ENCODE results near the gene BIN1.

BIN1 gene

DNA sequence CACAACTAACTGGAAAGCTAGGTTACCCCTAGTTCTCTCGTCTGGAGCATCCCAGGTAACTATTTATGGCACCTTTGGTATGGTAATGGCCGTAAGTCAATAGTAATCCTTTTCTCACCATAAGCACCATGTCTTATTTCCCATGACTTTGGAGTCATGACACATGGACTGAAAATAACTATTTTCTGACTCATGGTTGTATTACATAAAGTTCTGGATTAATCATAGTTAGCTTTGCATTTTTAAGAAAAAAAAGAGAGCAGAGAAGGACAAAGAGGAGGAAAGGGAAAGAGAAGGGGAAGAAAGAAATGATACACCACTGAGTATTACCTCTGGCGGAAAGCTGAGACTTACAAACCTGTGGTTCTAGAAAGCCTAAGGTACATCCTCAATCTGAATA, 99.3 kb downstream of the BIN1 start:
- Mint-ChIP-seq H3K9me3 (peaks cover 7% of the 10 kb centered on the region), H3K4me3 (no peak overlapping the region), H3K27ac (no peak overlapping the region), H3K36me3 (ENCODE audit: low read depth) (no peaks in the 10 kb centered on the region), H3K4me1 (peaks cover 28% of the 10 kb centered on the region), H3K27me3 (ENCODE audit: low read depth) (peaks cover 3% of the 10 kb centered on the region)
- no peak for TF ChIP-seq CTCF (IDR thresholded peaks at IDR 0.05; ENCODE audit: unreplicated experiment in 3 of 3)

DNA sequence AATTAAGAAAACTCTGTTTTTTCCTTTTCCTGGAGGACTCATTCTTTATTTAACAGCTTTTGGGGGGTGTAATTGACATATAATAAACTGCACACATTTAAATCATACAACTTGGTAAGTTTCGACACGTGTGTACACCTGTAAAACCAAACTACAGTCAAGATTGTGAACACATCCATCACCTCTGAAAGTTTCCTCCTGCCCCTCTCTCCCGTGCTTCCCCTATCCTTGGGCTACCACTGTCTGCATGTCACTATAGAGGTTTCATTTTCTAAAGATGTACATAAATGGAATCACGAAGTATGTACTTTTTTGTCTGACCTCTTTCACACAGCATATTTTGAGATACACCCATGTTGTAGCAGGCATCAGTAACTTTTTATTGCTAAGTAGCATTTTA, 100.0 kb downstream of the BIN1 start:
- peaks cover 7% of the 10 kb centered on the region for H3K9me3 Mint-ChIP-seq
- no peak overlapping the region for H3K4me3 Mint-ChIP-seq
- H3K27me3 Mint-ChIP-seq (ENCODE audit: low read depth): peaks cover 3% of the 10 kb centered on the region

GRCh38 chr2:127004893-127005600, 101.9 kb downstream of the BIN1 start:
- Mint-ChIP-seq H3K9me3 (peaks cover 3% of the 10 kb centered on the region), H3K4me1 (peaks cover 9% of the 10 kb centered on the region), H3K36me3 (ENCODE audit: low read depth) (no peaks in the 10 kb centered on the region), H3K4me3 (no peak overlapping the region), H3K27ac (peak overlapping the region in 2 of 3 experiments; percentile 25 to 65), H3K27me3 (ENCODE audit: low read depth) (no peaks in the 10 kb centered on the region)
- TF ChIP-seq CTCF (IDR thresholded peaks at IDR 0.05; ENCODE audit: unreplicated experiment in 3 of 3): no peak

More for the DNA sequence above, 100.0 kb downstream of the BIN1 start:
- no peaks in the 10 kb centered on the region for H3K36me3 Mint-ChIP-seq (ENCODE audit: low read depth)
- TF ChIP-seq CTCF (IDR thresholded peaks at IDR 0.05; ENCODE audit: unreplicated experiment in 3 of 3): no peak
- H3K27ac Mint-ChIP-seq: no peak overlapping the region
- peaks cover 21% of the 10 kb centered on the region for H3K4me1 Mint-ChIP-seq

- peaks cover 9% of the 10 kb centered on the region for H3K4me1 Mint-ChIP-seq
Observed at GRCh38 chr2:127003070-127003800, 103.7 kb downstream of the BIN1 start.

DNA sequence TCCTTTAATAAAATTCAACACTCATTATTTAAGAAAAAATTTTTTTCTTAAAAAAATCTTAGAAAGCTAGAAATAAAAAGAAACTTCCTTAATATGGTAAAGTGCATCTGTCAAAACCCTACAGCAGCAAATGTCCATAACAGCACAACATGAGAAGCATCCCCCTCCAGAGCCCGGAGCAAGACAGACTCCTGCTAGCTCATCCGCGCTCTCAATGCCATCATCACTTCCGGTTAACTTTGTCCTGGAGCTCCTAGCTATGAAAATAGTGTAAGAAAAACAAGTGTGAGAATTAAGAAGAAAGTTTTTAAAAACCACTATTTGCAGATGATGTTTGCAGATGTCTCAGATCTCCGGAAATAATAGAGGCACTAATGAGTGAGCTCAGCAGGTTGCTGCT, 105.2 kb downstream of the BIN1 start:
- no peak for TF ChIP-seq CTCF (IDR thresholded peaks at IDR 0.05; ENCODE audit: unreplicated experiment in 3 of 3)
- Mint-ChIP-seq H3K27me3 (ENCODE audit: low read depth) (no peaks in the 10 kb centered on the region), H3K9me3 (no peaks in the 10 kb centered on the region)

More at GRCh38 chr2:127003070-127003800, 103.7 kb downstream of the BIN1 start:
- Mint-ChIP-seq H3K36me3 (ENCODE audit: low read depth) (no peaks in the 10 kb centered on the region), H3K27ac (peak overlapping the region in 1 of 3 experiments; percentile 6), H3K9me3 (no peaks in the 10 kb centered on the region), H3K27me3 (ENCODE audit: low read depth) (no peaks in the 10 kb centered on the region), H3K4me3 (no peak overlapping the region)
- no peak for TF ChIP-seq CTCF (IDR thresholded peaks at IDR 0.05; ENCODE audit: unreplicated experiment in 3 of 3)

More for the DNA sequence above, 105.2 kb downstream of the BIN1 start:
- Mint-ChIP-seq H3K4me3 (no peak overlapping the region), H3K27ac (no peak overlapping the region), H3K4me1 (peaks cover 20% of the 10 kb centered on the region), H3K36me3 (ENCODE audit: low read depth) (no peaks in the 10 kb centered on the region)

Measured in nephron (organoid).